Loucy (cell line): ENCODE results near the gene ENTREP3.

Source experiments
- H2AFZ ChIP-seq: fragments of 200-600 bp; sonication (generic); 2 replicates; pipeline ENCODE4 v1.6.0; 2016; ENCODE audit warnings: antibody characterized with exemption, mild to moderate bottlenecking, low read length, moderate library complexity
- H3F3A ChIP-seq: fragments of 200-600 bp; 2 replicates; pipeline ENCODE4 v1.6.0; 2016; ENCODE audit warnings: antibody characterized with exemption, low read depth, mild to moderate bottlenecking
- H3K27me3 ChIP-seq: fragments of 200-600 bp; sonication (generic); 2 replicates; pipeline ENCODE4 v1.6.1; 2014; ENCODE audit warnings: low read length, mild to moderate bottlenecking; ENCODE audit not compliant: insufficient read depth, poor library complexity, severe bottlenecking
- H3K36me3 ChIP-seq: fragments of 200-600 bp; sonication (generic); 2 replicates; pipeline ENCODE4 v1.6.1; 2016; ENCODE audit warnings: low read length; ENCODE audit not compliant: insufficient read depth
- H3K4me1 ChIP-seq: fragments of 200-600 bp; sonication (generic); 2 replicates; pipeline ENCODE4 v1.5.1; 2014; ENCODE audit warnings: low read length, mild to moderate bottlenecking; ENCODE audit not compliant: insufficient read depth, poor library complexity, severe bottlenecking
- H3K4me2 ChIP-seq: fragments of 200-600 bp; sonication (generic); 2 replicates; pipeline ENCODE4 v1.6.0; 2014; ENCODE audit warnings: antibody characterized with exemption, low read length, low read depth, mild to moderate bottlenecking; ENCODE audit not compliant: poor library complexity, severe bottlenecking
- H3K4me3 ChIP-seq: fragments of 200-600 bp; sonication (generic); 2 replicates; pipeline ENCODE4 v1.5.1; 2014; ENCODE audit warnings: low read length, mild to moderate bottlenecking, mixed read lengths; ENCODE audit not compliant: poor library complexity, severe bottlenecking
- H3K79me2 ChIP-seq: fragments of 200-600 bp; sonication (generic); 2 replicates; pipeline ENCODE4 v1.6.1; 2014; ENCODE audit warnings: low read length; ENCODE audit not compliant: insufficient read depth
- H3K9ac ChIP-seq: fragments of 200-600 bp; sonication (generic); 2 replicates; pipeline ENCODE4 v1.6.0; 2014; ENCODE audit warnings: mild to moderate bottlenecking, low read depth, low read length, moderate library complexity; ENCODE audit not compliant: poor library complexity, severe bottlenecking
- H3K9me2 ChIP-seq: fragments of 200-600 bp; sonication (generic); replicated peaks from 2 replicates; pipeline ENCODE4 v1.6.1; 2016; ENCODE audit warnings: low read depth, low read length, mixed read lengths
- H3K9me3 ChIP-seq: fragments of 200-600 bp; sonication (generic); 2 replicates; pipeline ENCODE4 v1.6.1; 2014; ENCODE audit warnings: mild to moderate bottlenecking, antibody characterized with exemption, low read length, low read depth; ENCODE audit not compliant: insufficient read depth
- H4K20me1 ChIP-seq: fragments of 200-600 bp; sonication (generic); 2 replicates; pipeline ENCODE4 v1.6.0; 2014; ENCODE audit warnings: antibody characterized with exemption, low read length, mild to moderate bottlenecking; ENCODE audit not compliant: insufficient read depth, poor library complexity, severe bottlenecking
- CTCF ChIP-seq: fragments of 200-600 bp; sonication (generic); conservative IDR thresholded peaks from 2 replicates; pipeline ENCODE4 v1.5.1; 2014; ENCODE audit warnings: mild to moderate bottlenecking, antibody characterized with exemption, low read length
- EZH2phosphoT487 ChIP-seq: fragments of 200-600 bp; IDR thresholded peaks from 2 replicates; pipeline ENCODE4 v1.6.1; 2018; ENCODE audit warnings: antibody characterized with exemption, mild to moderate bottlenecking, moderate library complexity, borderline replicate concordance

The ENTREP3 gene

DNA sequence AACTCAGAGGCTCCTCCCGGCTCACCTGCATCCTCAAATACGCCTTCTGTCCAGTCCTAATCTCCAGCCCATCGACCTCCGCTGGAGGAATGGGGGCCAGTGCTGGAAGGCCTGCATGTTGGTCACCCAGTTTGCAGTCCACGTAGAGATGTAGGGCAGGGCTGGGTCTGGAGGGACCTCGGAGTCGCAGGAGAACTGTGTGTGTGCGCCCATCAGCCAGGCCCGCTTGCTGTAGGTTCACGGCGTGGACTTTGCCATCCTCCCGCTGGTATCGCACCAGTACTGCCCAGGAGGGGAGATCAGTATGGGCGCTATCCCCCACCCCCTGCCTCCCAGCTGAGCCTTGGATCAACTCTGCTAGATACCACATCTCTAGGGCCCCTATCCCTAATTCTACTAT lies 50.2 kb downstream of the ENTREP3 start:
- no peak overlapping the region for H2AFZ ChIP-seq
- H3K27me3 ChIP-seq, result no peaks in the 10 kb centered on the region
- no peak overlapping the region for H3K9ac ChIP-seq
- no peaks in the 10 kb centered on the region for H3K36me3 ChIP-seq
- no peaks in the 10 kb centered on the region for H3K9me3 ChIP-seq
- TF ChIP-seq EZH2phosphoT487 (no peak), CTCF (no peak)
- peaks cover 22% of the 10 kb centered on the region for H3K4me1 ChIP-seq
- H3K4me3 ChIP-seq, result no peak overlapping the region
- peaks cover 9% of the 10 kb centered on the region for H3K79me2 ChIP-seq
- no peaks in the 10 kb centered on the region for H3F3A ChIP-seq
- no peaks in the 10 kb centered on the region for H4K20me1 ChIP-seq
- H3K4me2 ChIP-seq, result no peak overlapping the region
- no peaks in the 10 kb centered on the region for H3K9me2 ChIP-seq

DNA sequence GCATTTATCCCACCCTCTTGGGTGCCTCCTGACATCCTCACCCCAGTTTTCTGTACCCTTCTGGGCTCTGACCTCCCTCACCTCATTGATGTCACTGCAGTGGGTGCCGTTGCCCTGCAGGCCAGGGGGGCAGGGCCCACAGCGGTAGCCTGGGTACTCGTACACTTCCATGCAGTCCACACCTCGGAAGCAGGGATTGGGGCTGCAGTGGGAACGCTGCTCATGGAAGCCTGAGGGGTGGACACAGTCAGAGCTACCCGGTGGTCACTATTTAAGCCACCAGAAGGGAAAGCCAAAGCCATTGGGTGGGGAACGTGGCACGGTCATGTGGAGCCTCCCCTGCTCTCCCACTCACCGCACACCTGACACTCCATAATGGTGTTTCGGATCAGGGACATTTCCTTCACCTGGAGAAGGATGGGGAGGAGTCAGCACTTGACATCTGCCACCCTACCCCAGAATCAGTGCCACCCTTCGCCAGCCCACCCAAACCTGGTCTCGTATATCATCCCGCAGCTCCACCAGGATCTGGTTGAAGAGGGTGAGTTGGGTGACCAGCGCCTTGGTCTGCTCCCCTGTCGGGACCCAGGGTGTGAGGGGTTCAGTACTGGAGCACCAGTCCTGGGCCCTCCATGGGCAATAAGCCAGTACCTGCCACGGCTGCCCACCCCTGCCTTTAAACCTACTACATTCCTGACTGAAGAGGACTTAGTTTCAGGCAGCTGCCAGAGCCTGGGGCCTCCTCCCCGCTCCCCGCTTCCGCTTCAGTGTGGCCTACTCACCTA lies 52.4 kb downstream of the ENTREP3 start:
- Histone ChIP-seq H4K20me1 (no peaks in the 10 kb centered on the region), H2AFZ (no peak overlapping the region), H3K79me2 (no peaks in the 10 kb centered on the region), H3K9me3 (no peaks in the 10 kb centered on the region), H3K36me3 (no peaks in the 10 kb centered on the region), H3K27me3 (no peaks in the 10 kb centered on the region), H3K9me2 (no peaks in the 10 kb centered on the region), H3K4me3 (no peak overlapping the region), H3F3A (no peaks in the 10 kb centered on the region), H3K4me2 (no peak overlapping the region), H3K9ac (no peak overlapping the region), H3K4me1 (peaks cover 11% of the 10 kb centered on the region)
- no peak for TF ChIP-seq CTCF
- TF ChIP-seq EZH2phosphoT487, result no peak

- no peaks in the 10 kb centered on the region for H3K36me3 ChIP-seq
- H3K4me3 ChIP-seq, result no peak overlapping the region
- H3K79me2 ChIP-seq, result no peaks in the 10 kb centered on the region
- no peak overlapping the region for H2AFZ ChIP-seq
- no peak overlapping the region for H3K9ac ChIP-seq
- no peak overlapping the region for H3K4me2 ChIP-seq
- H3K27me3 ChIP-seq, result no peaks in the 10 kb centered on the region
- no peaks in the 10 kb centered on the region for H3K9me2 ChIP-seq
- no peaks in the 10 kb centered on the region for H3F3A ChIP-seq
- peaks cover 4% of the 10 kb centered on the region for H3K4me1 ChIP-seq
- H3K9me3 ChIP-seq, result no peaks in the 10 kb centered on the region
- H4K20me1 ChIP-seq, result no peaks in the 10 kb centered on the region
- TF ChIP-seq EZH2phosphoT487, result no peak
- TF ChIP-seq CTCF, result no peak
These were observed 53.1 kb downstream of the ENTREP3 start for GRCh38 chr1:155202198-155202597.
